ENCODE measurements around the gene PPP6R1. TPM values are rescaled to one million over a fixed set of nuclear protein-coding genes. Genes with fewer than 3 reads are reported as not detected.

Gene PPP6R1
- total and polyA plus RNA-seq, 2 of the 13 experiments (the other 11 are each of a cell fraction or from before 2014, with no cell fraction given): 25.8 to 54.0 TPM

- TF ChIP-seq ZXDC (CRISPR knock-in tag; IDR thresholded peaks at IDR 0.05): peak; percentile 36; the same call in 1 of the 2 replicates
- TF ChIP-seq MTA3 (CRISPR knock-in tag; IDR thresholded peaks at IDR 0.05): no peak
- TF ChIP-seq, protein P1, sequence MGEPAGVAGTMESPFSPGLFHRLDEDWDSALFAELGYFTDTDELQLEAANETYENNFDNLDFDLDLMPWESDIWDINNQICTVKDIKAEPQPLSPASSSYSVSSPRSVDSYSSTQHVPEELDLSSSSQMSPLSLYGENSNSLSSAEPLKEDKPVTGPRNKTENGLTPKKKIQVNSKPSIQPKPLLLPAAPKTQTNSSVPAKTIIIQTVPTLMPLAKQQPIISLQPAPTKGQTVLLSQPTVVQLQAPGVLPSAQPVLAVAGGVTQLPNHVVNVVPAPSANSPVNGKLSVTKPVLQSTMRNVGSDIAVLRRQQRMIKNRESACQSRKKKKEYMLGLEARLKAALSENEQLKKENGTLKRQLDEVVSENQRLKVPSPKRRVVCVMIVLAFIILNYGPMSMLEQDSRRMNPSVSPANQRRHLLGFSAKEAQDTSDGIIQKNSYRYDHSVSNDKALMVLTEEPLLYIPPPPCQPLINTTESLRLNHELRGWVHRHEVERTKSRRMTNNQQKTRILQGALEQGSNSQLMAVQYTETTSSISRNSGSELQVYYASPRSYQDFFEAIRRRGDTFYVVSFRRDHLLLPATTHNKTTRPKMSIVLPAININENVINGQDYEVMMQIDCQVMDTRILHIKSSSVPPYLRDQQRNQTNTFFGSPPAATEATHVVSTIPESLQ (CRISPR knock-in tag; conservative IDR thresholded peaks at IDR 0.05): no peak
- peak; percentile 43 for TF ChIP-seq ZEB1 (IDR thresholded peaks at IDR 0.05; ENCODE audit: insufficient replicate concordance, low read depth)
- TF ChIP-seq NR2F2 (IDR thresholded peaks at IDR 0.05; ENCODE audit: borderline replicate concordance, low read depth): no peak
- TF ChIP-seq ZBTB20 (CRISPR knock-in tag; IDR thresholded peaks at IDR 0.05; ENCODE audit: borderline replicate concordance, low read depth): no peak
- no peak; the same call in 1 of the 2 replicates for TF ChIP-seq FOXJ3 (CRISPR knock-in tag; IDR thresholded peaks at IDR 0.05; ENCODE audit: borderline replicate concordance)
- peak; percentile 96 for TF ChIP-seq ZNF121 (CRISPR knock-in tag; IDR thresholded peaks at IDR 0.05)
- TF ChIP-seq ZNF772 (CRISPR knock-in tag; IDR thresholded peaks at IDR 0.05): no peak
- TF ChIP-seq ZNF33A (CRISPR knock-in tag; IDR thresholded peaks at IDR 0.05; ENCODE audit: borderline replicate concordance): no peak
- TF ChIP-seq KLF13 (CRISPR knock-in tag; IDR thresholded peaks at IDR 0.05): no peak
- TF ChIP-seq, protein P2, sequence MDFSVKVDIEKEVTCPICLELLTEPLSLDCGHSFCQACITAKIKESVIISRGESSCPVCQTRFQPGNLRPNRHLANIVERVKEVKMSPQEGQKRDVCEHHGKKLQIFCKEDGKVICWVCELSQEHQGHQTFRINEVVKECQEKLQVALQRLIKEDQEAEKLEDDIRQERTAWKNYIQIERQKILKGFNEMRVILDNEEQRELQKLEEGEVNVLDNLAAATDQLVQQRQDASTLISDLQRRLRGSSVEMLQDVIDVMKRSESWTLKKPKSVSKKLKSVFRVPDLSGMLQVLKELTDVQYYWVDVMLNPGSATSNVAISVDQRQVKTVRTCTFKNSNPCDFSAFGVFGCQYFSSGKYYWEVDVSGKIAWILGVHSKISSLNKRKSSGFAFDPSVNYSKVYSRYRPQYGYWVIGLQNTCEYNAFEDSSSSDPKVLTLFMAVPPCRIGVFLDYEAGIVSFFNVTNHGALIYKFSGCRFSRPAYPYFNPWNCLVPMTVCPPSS (IDR thresholded peaks at IDR 0.05): no peak
- TF ChIP-seq ZNF605 (CRISPR knock-in tag; IDR thresholded peaks at IDR 0.05): no peak
- TF ChIP-seq ARNT (IDR thresholded peaks at IDR 0.05): no peak
- no peak for TF ChIP-seq ZSCAN5A (CRISPR knock-in tag; IDR thresholded peaks at IDR 0.05; ENCODE audit: borderline replicate concordance)
- 0 out of 2 replicates have a peak, but pooled peaks have one; percentile 29 for TF ChIP-seq ZNF337 (CRISPR knock-in tag; IDR thresholded peaks at IDR 0.05; ENCODE audit: borderline replicate concordance, low read depth)
- no peak for TF ChIP-seq ZNF674 (CRISPR knock-in tag; IDR thresholded peaks at IDR 0.05; ENCODE audit: low read depth)
- no peak for TF ChIP-seq TOPORS (CRISPR knock-in tag; IDR thresholded peaks at IDR 0.05)
- no peak for TF ChIP-seq ARID3A (IDR thresholded peaks at IDR 0.05; ENCODE audit: low read depth, low read length)
- no peak for TF ChIP-seq ZSCAN31 (CRISPR knock-in tag; IDR thresholded peaks at IDR 0.05; ENCODE audit: low read depth)
Observed at GRCh38 chr19:55256562-55257460, 2.0 kb downstream of the PPP6R1 start (continued).
